Loucy (cell line): Measurements from ENCODE around the gene MAN2B2.

Experiments used
- EZH2phosphoT487 ChIP-seq: fragments of 200-600 bp; IDR thresholded peaks from 2 replicates; pipeline ENCODE4 v1.6.1; 2018; ENCODE audit warnings: antibody characterized with exemption, mild to moderate bottlenecking, moderate library complexity, borderline replicate concordance
- TF ChIP-seq, protein P1 (sequence below): fragments of 200-600 bp; sonication (generic); conservative IDR thresholded peaks from 2 replicates; pipeline ENCODE4 v1.5.1; 2014; ENCODE audit warnings: mild to moderate bottlenecking, antibody characterized with exemption, low read length

DNA sequence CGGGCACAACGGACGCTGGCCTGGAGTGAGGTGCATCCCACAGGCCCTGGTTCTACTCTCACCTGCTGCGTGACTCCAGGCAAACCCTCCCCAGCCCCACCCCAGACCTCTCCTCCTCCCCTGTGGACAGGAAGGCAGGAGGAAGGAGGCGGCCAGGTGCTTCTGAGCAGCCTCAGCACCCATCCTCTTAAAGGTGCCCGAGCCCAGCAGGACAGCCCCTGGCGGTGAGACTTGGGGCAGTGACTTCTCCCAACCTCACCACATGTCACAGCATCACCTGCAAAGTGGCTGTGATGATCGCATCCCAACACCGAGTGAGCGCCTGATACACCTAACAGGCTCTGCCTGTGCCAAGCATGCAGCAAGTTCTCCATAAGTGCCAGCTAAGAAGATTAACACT, 17.1 kb upstream of the MAN2B2 start:
- TF ChIP-seq, protein P1, sequence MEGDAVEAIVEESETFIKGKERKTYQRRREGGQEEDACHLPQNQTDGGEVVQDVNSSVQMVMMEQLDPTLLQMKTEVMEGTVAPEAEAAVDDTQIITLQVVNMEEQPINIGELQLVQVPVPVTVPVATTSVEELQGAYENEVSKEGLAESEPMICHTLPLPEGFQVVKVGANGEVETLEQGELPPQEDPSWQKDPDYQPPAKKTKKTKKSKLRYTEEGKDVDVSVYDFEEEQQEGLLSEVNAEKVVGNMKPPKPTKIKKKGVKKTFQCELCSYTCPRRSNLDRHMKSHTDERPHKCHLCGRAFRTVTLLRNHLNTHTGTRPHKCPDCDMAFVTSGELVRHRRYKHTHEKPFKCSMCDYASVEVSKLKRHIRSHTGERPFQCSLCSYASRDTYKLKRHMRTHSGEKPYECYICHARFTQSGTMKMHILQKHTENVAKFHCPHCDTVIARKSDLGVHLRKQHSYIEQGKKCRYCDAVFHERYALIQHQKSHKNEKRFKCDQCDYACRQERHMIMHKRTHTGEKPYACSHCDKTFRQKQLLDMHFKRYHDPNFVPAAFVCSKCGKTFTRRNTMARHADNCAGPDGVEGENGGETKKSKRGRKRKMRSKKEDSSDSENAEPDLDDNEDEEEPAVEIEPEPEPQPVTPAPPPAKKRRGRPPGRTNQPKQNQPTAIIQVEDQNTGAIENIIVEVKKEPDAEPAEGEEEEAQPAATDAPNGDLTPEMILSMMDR: no peak
- no peak for TF ChIP-seq EZH2phosphoT487
